GM12875 (cell line): ENCODE data around the gene MTMR3.

Source experiments
- H3K4me3 ChIP-seq: one replicate; pipeline ENCODE4 v1.5.1; 2011; ENCODE audit warnings: low read depth, low read length, control low read depth
- CTCF ChIP-seq: IDR thresholded peaks from 2 replicates; pipeline ENCODE4 v1.5.1; 2011; ENCODE audit warnings: low read depth, mild to moderate bottlenecking, control low read depth, inconsistent platforms, low read length, moderate library complexity, borderline replicate concordance; ENCODE audit not compliant: insufficient read depth

The MTMR3 gene

GRCh38 chr22:29947410-29948384 lies 64.7 kb downstream of the MTMR3 start:
- no peak for TF ChIP-seq CTCF
- H3K4me3 ChIP-seq = no peak overlapping the region

GRCh38 chr22:29948385-29948769 lies 65.4 kb downstream of the MTMR3 start:
- H3K4me3 ChIP-seq = no peak overlapping the region
- TF ChIP-seq CTCF = no peak

GRCh38 chr22:29949872-29950271 lies 66.9 kb downstream of the MTMR3 start:
- no peak for TF ChIP-seq CTCF
- no peak overlapping the region for H3K4me3 ChIP-seq

- no peak for TF ChIP-seq CTCF
- H3K4me3 ChIP-seq = no peak overlapping the region
Measured at GRCh38 chr22:29951791-29952413, 68.9 kb downstream of the MTMR3 start.

GRCh38 chr22:29954203-29954855 lies 71.4 kb downstream of the MTMR3 start:
- no peak for TF ChIP-seq CTCF
- no peak overlapping the region for H3K4me3 ChIP-seq

- H3K4me3 ChIP-seq = no peak overlapping the region
- TF ChIP-seq CTCF = no peak
Measured at GRCh38 chr22:29956680-29957079, 73.7 kb downstream of the MTMR3 start.

- TF ChIP-seq CTCF = no peak
- H3K4me3 ChIP-seq = no peak overlapping the region
Measured at GRCh38 chr22:29958170-29958569, 75.2 kb downstream of the MTMR3 start.
